Measurements from ENCODE around the gene PPIA. TPM values are rescaled to one million over a fixed set of nuclear protein-coding genes. Genes with fewer than 3 reads are reported as not detected.

Gene PPIA
- total and polyA plus RNA-seq, 2 donors (not counting 1 experiment from before 2014, with no cell fraction given): 807 to 1,498 TPM

DNA sequence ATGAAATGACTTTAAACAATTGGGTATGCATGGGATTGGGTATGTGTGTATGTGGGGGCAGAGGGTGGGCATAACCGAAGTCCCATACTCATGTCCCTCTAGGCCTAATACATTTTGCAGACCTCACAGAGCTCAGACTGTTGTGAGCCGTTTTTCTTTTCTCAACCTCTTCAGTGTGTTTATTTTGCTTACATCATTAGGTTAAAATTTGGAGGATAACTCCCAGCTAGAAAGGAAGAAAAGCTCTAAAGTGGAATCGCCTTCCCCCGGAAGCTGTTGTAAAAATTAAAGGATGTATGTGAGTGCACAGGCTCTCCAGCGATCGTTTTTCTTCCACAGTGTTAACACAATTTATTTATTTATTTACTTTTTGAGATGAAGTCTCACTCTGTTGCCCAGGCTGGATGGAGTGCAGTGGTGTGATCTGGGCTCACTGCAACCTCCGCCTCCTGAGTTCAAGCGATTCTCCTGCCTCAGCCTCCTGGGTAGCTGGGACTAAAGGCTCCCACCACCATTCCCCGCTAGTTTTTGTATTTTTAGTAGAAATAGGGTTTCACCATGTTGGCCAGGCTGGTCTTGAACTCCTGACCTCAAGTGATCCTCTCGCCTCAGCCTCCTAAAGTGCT is 52.9 kb downstream of the PPIA start:
- ATAC-seq (ENCODE audit: low read depth) (no peak), DNase-seq (no peak)
- Histone ChIP-seq H3K27me3 (replicated peaks in 1 of 4; ENCODE audit: control extremely low read depth in 1 of 4, control insufficient read depth in 3 of 4, insufficient read depth in 4 of 4, low read length in 3 of 4) (no peaks in the 10 kb centered on the region), H3K9ac (ENCODE audit: low read length) (no peak overlapping the region), H3K9me3 (ENCODE audit: control extremely low read depth in 1 of 3, control insufficient read depth in 2 of 3, insufficient read depth in 1 of 3, low read length in 2 of 3) (no peaks in the 10 kb centered on the region), H3K4me3 (ENCODE audit: control extremely low read depth in 1 of 5, extremely low read depth in 1 of 5, insufficient read depth in 1 of 5, low read depth in 2 of 5, low read length in 4 of 5) (peak overlapping the region in 1 of 5 experiments; percentile 67), H3K36me3 (replicated peaks in 1 of 2; ENCODE audit: control extremely low read depth in 1 of 2, control insufficient read depth in 1 of 2, extremely low read depth in 1 of 2, insufficient read depth in 2 of 2, low read length in 1 of 2) (no peaks in the 10 kb centered on the region), H3K79me2 (ENCODE audit: control insufficient read depth, insufficient read depth, low read length) (peaks cover 20% of the 10 kb centered on the region), H3K4me2 (replicated peaks; ENCODE audit: low read depth, low read length, poor library complexity, severe bottlenecking) (peak overlapping the region; percentile 92), H2AFZ (ENCODE audit: insufficient read depth, low read depth, low read length, poor library complexity, severe bottlenecking) (no peak overlapping the region), H3K4me1 (ENCODE audit: control insufficient read depth in 2 of 2, insufficient read depth in 2 of 2, low read length in 2 of 2) (peaks cover 16 to 24% of the 10 kb centered on the region in 2 donors), H4K20me1 (ENCODE audit: control insufficient read depth, insufficient read depth, low read length, poor library complexity, severe bottlenecking) (peaks cover 10% of the 10 kb centered on the region), H3K27ac (ENCODE audit: low read length in 2 of 2) (no peak overlapping the region)
- Mint-ChIP-seq H3K9me3 (ENCODE audit: insufficient read depth) (no peaks in the 10 kb centered on the region), H3K27ac (peak overlapping the region; percentile 81), H3K27me3 (no peaks in the 10 kb centered on the region), H3K4me1 (peaks cover 28% of the 10 kb centered on the region), H3K4me3 (peak overlapping the region; percentile 99)
- CTCF ChIA-PET: interaction anchor here (0.7 to 7.0 kb wide), 9 partner anchors 36 to 288 kb away, joined by 3 to 54 read pairs (median 3); partner anchors contain the start of gene PURB
- TF ChIP-seq EZH2 (IDR thresholded peaks at IDR 0.05; ENCODE audit: borderline replicate concordance, insufficient read depth, low read depth, low read length, poor library complexity, severe bottlenecking) (no peak), CTCF (IDR thresholded peaks at IDR 0.05) (no peak)
- POLR2A ChIA-PET: interaction anchor here (0.5 to 2.4 kb wide), 2 partner anchors 267 to 289 kb away, joined by 6 to 9 read pairs; partner anchors contain the start of gene TMED4
- intact Hi-C loops (cut with micrococcal nuclease): loop anchor here (2.0 to 5.0 kb wide), 6 partner anchors 65 to 607 kb away; partner anchors contain the start of gene CCM2
- WGBS (ENCODE audit: insufficient coverage): 100% methylated on average over 3 of the region's 10 CpGs

- TF ChIP-seq CTCF (IDR thresholded peaks at IDR 0.05) (no peak), EZH2 (IDR thresholded peaks at IDR 0.05; ENCODE audit: borderline replicate concordance, insufficient read depth, low read depth, low read length, poor library complexity, severe bottlenecking) (no peak)
- intact Hi-C loops (cut with micrococcal nuclease): loop anchor here (2.0 to 5.0 kb wide), 6 partner anchors 65 to 608 kb away; partner anchors contain the start of gene CCM2
- peaks cover 6% of the 10 kb centered on the region for H4K20me1 ChIP-seq (ENCODE audit: control insufficient read depth, insufficient read depth, low read length, poor library complexity, severe bottlenecking)
- no peaks in the 10 kb centered on the region for H3K27me3 ChIP-seq (replicated peaks in 1 of 4; ENCODE audit: control extremely low read depth in 1 of 4, control insufficient read depth in 3 of 4, insufficient read depth in 4 of 4, low read length in 3 of 4)
- peaks cover 23% of the 10 kb centered on the region for H3K4me1 Mint-ChIP-seq
- H3K4me3 ChIP-seq (ENCODE audit: control extremely low read depth in 1 of 5, extremely low read depth in 1 of 5, insufficient read depth in 1 of 5, low read depth in 2 of 5, low read length in 4 of 5): no peak overlapping the region
- ChIA-PET POLR2A (no interaction called here), CTCF (interaction anchor here (1.1 to 7.0 kb wide), 7 partner anchors 35 to 287 kb away, joined by 3 to 54 read pairs (median 5); partner anchors contain the start of gene PURB)
- H3K9ac ChIP-seq (ENCODE audit: low read length): no peak overlapping the region
- H3K27me3 Mint-ChIP-seq: no peaks in the 10 kb centered on the region
- H3K9me3 ChIP-seq (ENCODE audit: control extremely low read depth in 1 of 3, control insufficient read depth in 2 of 3, insufficient read depth in 1 of 3, low read length in 2 of 3): no peaks in the 10 kb centered on the region
- H3K9me3 Mint-ChIP-seq (ENCODE audit: insufficient read depth): no peaks in the 10 kb centered on the region
- H3K4me2 ChIP-seq (replicated peaks; ENCODE audit: low read depth, low read length, poor library complexity, severe bottlenecking): no peak overlapping the region
- H3K36me3 ChIP-seq (replicated peaks in 1 of 2; ENCODE audit: control extremely low read depth in 1 of 2, control insufficient read depth in 1 of 2, extremely low read depth in 1 of 2, insufficient read depth in 2 of 2, low read length in 1 of 2): no peaks in the 10 kb centered on the region
- ATAC-seq (ENCODE audit: low read depth) (no peak), DNase-seq (no peak)
- WGBS (ENCODE audit: insufficient coverage): 76% methylated on average over 4 of the region's 5 CpGs
- H2AFZ ChIP-seq (ENCODE audit: insufficient read depth, low read depth, low read length, poor library complexity, severe bottlenecking): no peak overlapping the region
- H3K4me3 Mint-ChIP-seq: peak overlapping the region; percentile 44
- H3K27ac ChIP-seq (ENCODE audit: low read length in 2 of 2): no peak overlapping the region
- H3K4me1 ChIP-seq (ENCODE audit: control insufficient read depth in 2 of 2, insufficient read depth in 2 of 2, low read length in 2 of 2): peaks cover 16 to 22% of the 10 kb centered on the region in 2 donors
- no peak overlapping the region for H3K27ac Mint-ChIP-seq
- H3K79me2 ChIP-seq (ENCODE audit: control insufficient read depth, insufficient read depth, low read length): peaks cover 13% of the 10 kb centered on the region
Measured at GRCh38 chr7:44849885-44850544, 53.5 kb downstream of the PPIA start.

Data from B cell (primary cell).